Body of pancreas (tissue), 4 donors: ENCODE data around the gene DHX15. TPM values are rescaled to one million over a fixed set of nuclear protein-coding genes. Genes with fewer than 3 reads are reported as not detected.

Source experiments
- ATAC-seq: fragments of 150-250 bp; one replicate; pipeline ENCODE4 v1.9.1; 2016
- DNase-seq, 4 donors: peaks; one replicate each; pipeline ENCODE4 v3.0.0-alpha.2; 2019
- H3K27ac ChIP-seq, 4 donors: fragments of 200-600 bp; sonication (generic); 1 replicate in 3 of 4; 2 replicates in 1 of 4; pipeline versions ENCODE4 v1.5.1 to v1.6.1; 2016 to 2019; ENCODE audit warnings: mild to moderate bottlenecking in 1 of 4, mixed read lengths in 1 of 4, moderate library complexity in 1 of 4
- H3K27me3 ChIP-seq, 2 donors: fragments of 200-600 bp; sonication (generic); one replicate each; pipeline ENCODE4 v1.6.0; 2016; ENCODE audit warnings: mild to moderate bottlenecking in 1 of 2
- H3K36me3 ChIP-seq, 2 donors: fragments of 200-600 bp; sonication (generic); replicated peaks in 1 of 2; 2 replicates each; pipeline ENCODE4 v1.5.1; 2016; ENCODE audit warnings: low read depth in 2 of 2; ENCODE audit not compliant: insufficient read depth in 1 of 2
- H3K4me1 ChIP-seq: fragments of 200-600 bp; sonication (generic); one replicate; pipeline ENCODE4 v1.6.0; 2016
- H3K4me3 ChIP-seq, 2 donors: fragments of 200-600 bp; sonication (generic); 1 replicate in 1 of 2; 2 replicates in 1 of 2; pipeline ENCODE4 v1.5.1; 2016 to 2019
- H3K9me3 ChIP-seq, 3 donors: fragments of 200-600 bp; sonication (generic); 1 replicate in 2 of 3; 2 replicates in 1 of 3; pipeline ENCODE4 v1.5.1; 2016
- POLR2A ChIP-seq, 3 donors: fragments of 450-650 bp; IDR thresholded peaks; one replicate each; pipeline ENCODE4 v1.6.1; 2016; ENCODE audit warnings: antibody characterized with exemption in 3 of 3, mild to moderate bottlenecking in 2 of 3
- WGBS, 2 donors: methylation state at CpG; one replicate each; pipeline ENCODE4 v1.1.5; 2017; 5-methylcytosine and 5-hydroxymethylcytosine counted together
- intact Hi-C: fragments of 100-400 bp; cut with DNase I; formaldehyde crosslinking; loops from one replicate; pipeline ENCODE4 v1.15.1; 2023
- total RNA-seq, 2 donors: library from RNA; depleted of rRNA; stranded (reverse); fragments of >200 nt; gene quantifications; one replicate each; pipeline ENCODE4 v1.1.0, GENCODE V29; 2016
- TF ChIP-seq, protein P1 (sequence below), 7 experiments: fragments of 450-650 bp in 4 of 7; fragments of 200-600 bp in 3 of 7; sonication (generic) in 3 of 7; IDR thresholded peaks; one replicate each; pipeline ENCODE4 v1.5.1; 2016 to 2019; ENCODE audit warnings: antibody characterized with exemption in 7 of 7

The DHX15 gene
- total RNA-seq, 2 donors from 2014 or later: 83.7 to 104 TPM

DNA sequence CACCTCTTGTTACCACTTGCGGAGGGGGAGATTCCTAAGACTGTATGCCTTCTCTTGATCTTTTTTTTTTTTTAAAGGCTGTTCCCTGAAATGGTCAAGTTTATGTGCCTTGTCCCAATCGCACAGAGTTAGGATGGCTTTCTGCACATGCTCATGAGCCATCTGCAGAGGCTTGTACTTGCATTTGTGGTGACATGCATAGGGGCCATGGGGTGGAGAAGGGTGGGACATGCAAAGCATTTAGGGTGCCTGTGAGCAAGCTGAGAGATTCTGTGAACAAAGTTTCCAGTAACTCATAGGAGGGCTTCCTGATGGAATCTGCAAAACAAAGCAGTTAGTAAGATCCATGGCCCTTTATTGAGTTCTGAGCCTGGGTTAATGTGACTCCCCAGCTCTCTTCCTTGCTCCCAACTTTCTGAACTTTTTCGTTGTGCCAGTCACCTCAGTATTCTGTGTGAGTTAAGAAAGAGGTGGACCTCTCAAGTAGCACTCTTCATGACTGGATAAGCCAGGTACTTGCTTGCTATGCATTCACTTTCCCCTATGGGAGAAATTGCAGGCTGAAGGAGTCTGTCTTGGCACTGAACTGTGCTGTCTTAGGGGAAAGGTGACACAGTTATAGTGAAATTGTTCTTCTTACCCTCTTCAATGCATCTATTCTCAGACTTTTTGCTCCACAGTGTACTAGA lies 37.9 kb upstream of the DHX15 start:
- intact Hi-C loops: no loop called here
- no peak overlapping the region for H3K4me3 ChIP-seq
- ATAC-seq (no peak), DNase-seq (no peak)
- H3K9me3 ChIP-seq: no peaks in the 10 kb centered on the region
- TF ChIP-seq POLR2A (IDR thresholded peaks at IDR 0.05): no peak
- TF ChIP-seq, protein P1, sequence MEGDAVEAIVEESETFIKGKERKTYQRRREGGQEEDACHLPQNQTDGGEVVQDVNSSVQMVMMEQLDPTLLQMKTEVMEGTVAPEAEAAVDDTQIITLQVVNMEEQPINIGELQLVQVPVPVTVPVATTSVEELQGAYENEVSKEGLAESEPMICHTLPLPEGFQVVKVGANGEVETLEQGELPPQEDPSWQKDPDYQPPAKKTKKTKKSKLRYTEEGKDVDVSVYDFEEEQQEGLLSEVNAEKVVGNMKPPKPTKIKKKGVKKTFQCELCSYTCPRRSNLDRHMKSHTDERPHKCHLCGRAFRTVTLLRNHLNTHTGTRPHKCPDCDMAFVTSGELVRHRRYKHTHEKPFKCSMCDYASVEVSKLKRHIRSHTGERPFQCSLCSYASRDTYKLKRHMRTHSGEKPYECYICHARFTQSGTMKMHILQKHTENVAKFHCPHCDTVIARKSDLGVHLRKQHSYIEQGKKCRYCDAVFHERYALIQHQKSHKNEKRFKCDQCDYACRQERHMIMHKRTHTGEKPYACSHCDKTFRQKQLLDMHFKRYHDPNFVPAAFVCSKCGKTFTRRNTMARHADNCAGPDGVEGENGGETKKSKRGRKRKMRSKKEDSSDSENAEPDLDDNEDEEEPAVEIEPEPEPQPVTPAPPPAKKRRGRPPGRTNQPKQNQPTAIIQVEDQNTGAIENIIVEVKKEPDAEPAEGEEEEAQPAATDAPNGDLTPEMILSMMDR (IDR thresholded peaks at IDR 0.05): no peak
- H3K27me3 ChIP-seq: no peaks in the 10 kb centered on the region
- 66 to 74% methylated on average over 3 of the region's 3 CpGs for WGBS, 2 donors
- no peaks in the 10 kb centered on the region for H3K36me3 ChIP-seq
- no peaks in the 10 kb centered on the region for H3K4me1 ChIP-seq
- no peak overlapping the region for H3K27ac ChIP-seq

DNA sequence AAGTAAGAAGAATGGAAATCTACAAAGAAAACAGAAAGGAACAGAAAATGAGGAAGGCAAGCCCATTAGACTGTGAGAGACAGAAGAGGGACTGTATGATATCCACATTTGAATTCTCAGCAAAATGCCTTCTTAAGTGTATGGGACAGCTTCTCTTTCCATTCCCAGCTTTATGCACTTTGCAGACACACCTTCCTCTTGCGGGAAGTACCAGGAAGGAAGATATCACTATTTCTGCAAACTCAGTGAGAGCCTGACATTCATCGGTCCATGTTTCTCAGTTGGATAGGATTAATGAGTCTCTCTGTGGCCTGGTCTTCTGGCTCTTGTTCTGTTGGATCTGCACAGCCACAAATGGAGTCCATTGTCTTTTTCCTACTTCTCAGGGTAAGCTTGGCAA lies 31.6 kb upstream of the DHX15 start:
- Histone ChIP-seq H3K27ac (no peak overlapping the region), H3K4me3 (no peak overlapping the region), H3K9me3 (no peaks in the 10 kb centered on the region), H3K27me3 (no peaks in the 10 kb centered on the region), H3K36me3 (no peaks in the 10 kb centered on the region), H3K4me1 (no peaks in the 10 kb centered on the region)
- DNase-seq (no peak), ATAC-seq (no peak)
- TF ChIP-seq POLR2A (IDR thresholded peaks at IDR 0.05): no peak
- TF ChIP-seq, protein P1 (IDR thresholded peaks at IDR 0.05): no peak
- intact Hi-C loops: no loop called here
- 74 to 97% methylated on average over 2 of the region's 2 CpGs for WGBS, 2 donors

DNA sequence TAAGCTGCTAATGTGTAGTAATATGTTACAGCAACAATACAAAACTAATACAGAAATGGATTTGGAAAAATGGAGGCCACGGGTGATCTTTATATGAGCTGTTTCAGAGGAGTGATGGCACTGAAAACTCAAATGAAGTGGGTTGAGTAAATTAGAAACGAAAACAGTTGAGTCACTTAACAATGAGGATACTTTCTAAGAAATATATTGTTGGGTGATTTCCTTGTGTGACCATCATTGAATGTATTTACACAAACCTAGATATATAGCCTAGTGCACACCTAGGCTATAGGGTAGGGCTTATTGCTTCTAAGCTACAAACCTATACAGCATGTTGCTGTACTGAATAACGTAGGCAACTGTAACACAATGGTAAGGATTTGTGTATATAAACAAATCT lies 30.5 kb upstream of the DHX15 start:
- intact Hi-C loops: no loop called here
- DNase-seq (no peak), ATAC-seq (no peak)
- TF ChIP-seq, protein P1 (IDR thresholded peaks at IDR 0.05): no peak
- TF ChIP-seq POLR2A (IDR thresholded peaks at IDR 0.05): no peak
- no peak overlapping the region for H3K27ac ChIP-seq
- 68 to 77% methylated on average over 3 of the region's 3 CpGs for WGBS, 2 donors
- no peaks in the 10 kb centered on the region for H3K27me3 ChIP-seq
- H3K4me1 ChIP-seq: no peaks in the 10 kb centered on the region
- no peak overlapping the region for H3K4me3 ChIP-seq
- H3K9me3 ChIP-seq: no peaks in the 10 kb centered on the region
- H3K36me3 ChIP-seq: no peaks in the 10 kb centered on the region

DNA sequence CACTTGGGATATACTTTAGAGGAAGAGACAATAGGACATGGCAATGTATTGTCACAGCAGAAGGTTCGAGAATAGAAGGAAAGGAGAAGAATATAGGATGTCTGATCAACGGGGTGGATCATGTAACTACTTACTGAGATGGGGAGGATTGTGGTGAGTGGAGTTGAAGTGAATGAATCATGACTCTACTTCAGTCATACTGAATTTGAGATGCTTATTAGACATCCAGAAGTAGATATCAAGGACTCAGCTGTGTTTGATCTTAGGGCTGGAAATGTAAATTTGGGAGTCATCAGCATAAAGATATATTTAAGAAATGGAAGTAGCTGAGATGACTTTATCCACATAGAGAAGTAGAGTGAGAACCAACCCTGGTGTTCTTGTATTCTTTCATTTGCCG lies 29.1 kb upstream of the DHX15 start:
- H3K36me3 ChIP-seq: no peaks in the 10 kb centered on the region
- no peak overlapping the region for H3K27ac ChIP-seq
- H3K4me1 ChIP-seq: no peaks in the 10 kb centered on the region
- intact Hi-C loops: no loop called here
- ATAC-seq: no peak
- H3K4me3 ChIP-seq: no peak overlapping the region
- H3K9me3 ChIP-seq: no peaks in the 10 kb centered on the region
- H3K27me3 ChIP-seq: no peaks in the 10 kb centered on the region
- DNase-seq: no peak
- WGBS, 2 donors: 61 to 71% methylated on average over 3 of the region's 3 CpGs
- no peak for TF ChIP-seq POLR2A (IDR thresholded peaks at IDR 0.05)
- TF ChIP-seq, protein P1 (IDR thresholded peaks at IDR 0.05): no peak

DNA sequence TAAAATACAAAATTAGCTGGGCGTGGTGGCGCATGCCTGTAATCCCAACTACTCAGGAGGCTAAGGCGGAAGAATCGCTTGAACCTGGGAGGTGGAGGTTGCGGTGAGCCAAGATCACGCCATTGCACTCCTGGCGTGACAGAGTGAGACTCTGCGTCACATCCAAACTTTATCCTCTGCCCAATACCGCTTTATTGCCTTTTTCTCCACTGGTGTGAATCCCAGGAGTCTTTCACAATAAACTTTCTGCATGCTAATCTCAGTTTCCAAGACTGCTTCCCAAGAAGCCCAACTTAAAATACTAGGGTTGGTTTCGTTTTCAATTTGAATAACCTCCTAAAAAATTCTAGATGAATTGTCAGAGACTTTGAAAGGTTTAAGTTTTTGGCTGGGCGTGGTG lies 27.2 kb upstream of the DHX15 start:
- TF ChIP-seq, protein P1 (IDR thresholded peaks at IDR 0.05): no peak
- TF ChIP-seq POLR2A (IDR thresholded peaks at IDR 0.05): no peak
- ATAC-seq (no peak), DNase-seq (no peak)
- 85 to 88% methylated on average over 11 of the region's 11 CpGs for WGBS, 2 donors
- no peak overlapping the region for H3K4me3 ChIP-seq
- no peaks in the 10 kb centered on the region for H3K27me3 ChIP-seq
- no peaks in the 10 kb centered on the region for H3K36me3 ChIP-seq
- no peaks in the 10 kb centered on the region for H3K9me3 ChIP-seq
- H3K27ac ChIP-seq: no peak overlapping the region
- intact Hi-C loops: no loop called here
- H3K4me1 ChIP-seq: no peaks in the 10 kb centered on the region
